Ammon's horn (tissue), 1 donor: Measurements from ENCODE around the gene TMEM106C.

Experiments
- DNase-seq: peaks from one replicate; pipeline ENCODE4 v3.0.0-alpha.2; 2016; ENCODE audit warnings: low spot score

TMEM106C gene

GRCh38 chr12:47979686-47980085 lies 16.3 kb downstream of the TMEM106C start:
- DNase-seq, result no peak

- DNase-seq, result peak; percentile 45
Observed at GRCh38 chr12:47980197-47980596, 16.8 kb downstream of the TMEM106C start.

- DNase-seq, result peak; percentile 47
Observed at GRCh38 chr12:47980779-47981495, 17.5 kb downstream of the TMEM106C start.

- no peak for DNase-seq
Observed at GRCh38 chr12:47981496-47982260, 18.3 kb downstream of the TMEM106C start.

- DNase-seq, result no peak
Observed at GRCh38 chr12:47982311-47982710, 18.9 kb downstream of the TMEM106C start.

GRCh38 chr12:47982770-47983169 lies 19.4 kb downstream of the TMEM106C start:
- no peak for DNase-seq

- peak; percentile 47 for DNase-seq
Observed at GRCh38 chr12:47983541-47984115, 20.2 kb downstream of the TMEM106C start.

- DNase-seq, result no peak
Observed at GRCh38 chr12:47984331-47984801, 21.0 kb downstream of the TMEM106C start.

- DNase-seq, result no peak
Observed at GRCh38 chr12:47985596-47986290, 22.3 kb downstream of the TMEM106C start.

GRCh38 chr12:47986291-47986660 lies 22.9 kb downstream of the TMEM106C start:
- DNase-seq, result no peak

GRCh38 chr12:47986832-47987231 lies 23.4 kb downstream of the TMEM106C start:
- no peak for DNase-seq

GRCh38 chr12:47987411-47988072 lies 24.1 kb downstream of the TMEM106C start:
- peak; percentile 70 for DNase-seq

GRCh38 chr12:47988073-47989022 lies 25.0 kb downstream of the TMEM106C start:
- no peak for DNase-seq

GRCh38 chr12:47989023-47989417 lies 25.6 kb downstream of the TMEM106C start:
- DNase-seq, result no peak

GRCh38 chr12:47989666-47990065 lies 26.3 kb downstream of the TMEM106C start:
- DNase-seq, result no peak

GRCh38 chr12:47990351-47991105 lies 27.1 kb downstream of the TMEM106C start:
- peak; percentile 22 for DNase-seq

GRCh38 chr12:47991106-47992061 lies 28.0 kb downstream of the TMEM106C start:
- no peak for DNase-seq

GRCh38 chr12:47992776-47993175 lies 29.4 kb downstream of the TMEM106C start:
- DNase-seq, result no peak

GRCh38 chr12:47993491-47993890 lies 30.1 kb downstream of the TMEM106C start:
- no peak for DNase-seq
